GM12891 (cell line): ENCODE results near the gene RANBP17.

Source experiments
- PAX5 ChIP-seq: IDR thresholded peaks from 2 replicates; pipeline ENCODE4 v1.6.1; 2011; ENCODE audit warnings: low read length, moderate library complexity, mild to moderate bottlenecking; ENCODE audit not compliant: insufficient read depth, severe bottlenecking
- POLR2A ChIP-seq: IDR thresholded peaks from 2 replicates; pipeline ENCODE4 v1.6.1; 2011; ENCODE audit warnings: low read depth, low read length, control low read depth
- POLR2AphosphoS5 ChIP-seq: IDR thresholded peaks from 2 replicates; pipeline ENCODE4 v1.6.1; 2011; ENCODE audit warnings: low read depth, low read length, control low read depth
- TAF1 ChIP-seq: IDR thresholded peaks from 2 replicates; pipeline ENCODE4 v1.6.1; 2011; ENCODE audit warnings: low read depth, low read length, control low read depth

DNA sequence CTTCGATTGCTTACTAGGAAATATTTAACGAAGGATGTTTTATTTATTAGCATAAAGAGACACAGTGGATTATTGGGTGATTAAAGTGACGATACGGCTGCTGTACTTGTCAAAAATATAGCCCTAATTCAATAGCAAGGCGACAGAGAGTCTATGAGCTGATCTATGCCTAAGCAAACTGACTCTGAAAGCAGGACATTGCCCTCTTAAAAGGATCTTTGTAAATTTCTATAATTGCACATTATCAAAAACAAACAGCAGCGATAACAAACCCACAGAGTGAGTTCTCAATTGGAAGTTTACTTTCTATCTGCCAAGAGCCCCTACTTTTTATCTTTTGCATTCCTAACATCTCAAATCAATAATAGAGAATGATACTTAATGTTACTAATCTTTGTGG, 478.7 kb downstream of the RANBP17 start:
- TF ChIP-seq POLR2A (no peak), POLR2AphosphoS5 (no peak), TAF1 (no peak), PAX5 (no peak)
